SK-N-SH treated with all-trans-retinoic acid at 6 μM for 48 hours (cell line): Measurements from ENCODE around the gene PHKG1.
A peak's percentile ranks its signal among the peaks of the same experiment; 100 is the strongest.

Source experiments
- ATAC-seq: fragments of 200-7000 bp; cut with Tn5 transposase; 3 replicates; pipeline ENCODE4 v1.9.1; 2020; ENCODE audit warnings: mild to moderate bottlenecking, moderate library complexity
- ARNTL ChIP-seq: fragments of 450-650 bp; formaldehyde crosslinking; IDR thresholded peaks from 2 replicates; pipeline ENCODE4 v1.5.0; 2020; ENCODE audit warnings: low read depth, mild to moderate bottlenecking, moderate library complexity, borderline replicate concordance
- BACH2 ChIP-seq: fragments of 250-450 bp; sonication (Bioruptor Pico); IDR thresholded peaks from 2 replicates; pipeline ENCODE4 v1.9.0; 2021; ENCODE audit warnings: mild to moderate bottlenecking, borderline replicate concordance
- CREB5 ChIP-seq: fragments of 250-450 bp; sonication (Bioruptor Pico); IDR thresholded peaks from 2 replicates; pipeline ENCODE4 v1.5.1; 2020; ENCODE audit warnings: low read depth, mild to moderate bottlenecking, moderate library complexity
- CSDC2 ChIP-seq: fragments of 250-450 bp; sonication (Bioruptor Pico); IDR thresholded peaks from 2 replicates; pipeline ENCODE4 v1.5.0; 2020; ENCODE audit warnings: mild to moderate bottlenecking, moderate library complexity
- CSRNP3 ChIP-seq: fragments of 250-450 bp; sonication (Bioruptor Pico); IDR thresholded peaks from 2 replicates; pipeline ENCODE4 v1.5.1; 2021; ENCODE audit warnings: mild to moderate bottlenecking, moderate library complexity
- ESRRG ChIP-seq: fragments of 250-450 bp; sonication (Bioruptor Pico); IDR thresholded peaks from 2 replicates; pipeline ENCODE4 v1.6.1; 2021; ENCODE audit warnings: mild to moderate bottlenecking
- GLIS3 ChIP-seq: fragments of 250-450 bp; sonication (Bioruptor Pico); IDR thresholded peaks from 2 replicates; pipeline ENCODE4 v1.5.0; 2020; ENCODE audit warnings: mild to moderate bottlenecking, moderate library complexity
- ISL1 ChIP-seq: fragments of 250-450 bp; sonication (Bioruptor Pico); IDR thresholded peaks from 2 replicates; pipeline ENCODE4 v2.1.2; 2022; ENCODE audit warnings: mild to moderate bottlenecking, moderate library complexity
- OSR1 ChIP-seq: fragments of 250-450 bp; sonication (Bioruptor Pico); IDR thresholded peaks from 2 replicates; pipeline ENCODE4 v1.8.0; 2022; ENCODE audit warnings: moderate library complexity, mild to moderate bottlenecking, inconsistent platforms
- PATZ1 ChIP-seq: fragments of 250-450 bp; sonication (Bioruptor Pico); IDR thresholded peaks from 2 replicates; pipeline ENCODE4 v1.8.0; 2020; ENCODE audit warnings: mild to moderate bottlenecking, moderate library complexity, borderline replicate concordance
- POU6F1 ChIP-seq: fragments of 250-450 bp; sonication (Bioruptor Pico); IDR thresholded peaks from 2 replicates; pipeline ENCODE4 v1.8.0; 2021; ENCODE audit warnings: low read depth, mild to moderate bottlenecking, moderate library complexity, borderline replicate concordance
- PPARA ChIP-seq: fragments of 250-450 bp; sonication (Bioruptor Pico); IDR thresholded peaks from 2 replicates; pipeline ENCODE4 v1.5.0; 2020; ENCODE audit warnings: mild to moderate bottlenecking, borderline replicate concordance
- RARB ChIP-seq: fragments of 250-450 bp; sonication (Bioruptor Pico); IDR thresholded peaks from 2 replicates; pipeline ENCODE4 v1.8.0; 2021; ENCODE audit warnings: mild to moderate bottlenecking, moderate library complexity
- SNAI2 ChIP-seq: fragments of 250-450 bp; sonication (Bioruptor Pico); IDR thresholded peaks from 2 replicates; pipeline ENCODE4 v1.5.0; 2020; ENCODE audit warnings: mild to moderate bottlenecking, moderate library complexity
- TCF4 ChIP-seq: fragments of 250-450 bp; sonication (Bioruptor Pico); IDR thresholded peaks from 2 replicates; pipeline ENCODE4 v1.8.0; 2021; ENCODE audit warnings: mild to moderate bottlenecking, moderate library complexity, borderline replicate concordance
- TOX ChIP-seq: fragments of 250-450 bp; sonication (Bioruptor Pico); IDR thresholded peaks from 2 replicates; pipeline ENCODE4 v1.8.0; 2021; ENCODE audit warnings: mild to moderate bottlenecking, moderate library complexity, borderline replicate concordance
- TSHZ2 ChIP-seq: fragments of 250-450 bp; sonication (Bioruptor Pico); IDR thresholded peaks from 2 replicates; pipeline ENCODE4 v1.5.0; 2020; ENCODE audit warnings: mild to moderate bottlenecking, moderate library complexity
- ZC3H10 ChIP-seq: fragments of 250-450 bp; sonication (Bioruptor Pico); IDR thresholded peaks from 2 replicates; pipeline ENCODE4 v1.5.1; 2021; ENCODE audit warnings: mild to moderate bottlenecking, moderate library complexity
- ZFP3 ChIP-seq: fragments of 250-450 bp; sonication (Bioruptor Pico); IDR thresholded peaks from 2 replicates; pipeline ENCODE4 v1.5.0; 2020; ENCODE audit warnings: mild to moderate bottlenecking, moderate library complexity
- ZFP30 ChIP-seq: fragments of 450-650 bp; formaldehyde crosslinking; IDR thresholded peaks from 2 replicates; pipeline ENCODE4 v1.5.0; 2022; ENCODE audit warnings: mild to moderate bottlenecking, moderate library complexity
- ZNF565 ChIP-seq: fragments of 450-650 bp; formaldehyde crosslinking; conservative IDR thresholded peaks from 2 replicates; pipeline ENCODE4 v1.5.0; 2020; ENCODE audit warnings: low read depth, mild to moderate bottlenecking, moderate library complexity
- ZNF70 ChIP-seq: fragments of 450-650 bp; formaldehyde crosslinking; IDR thresholded peaks from 2 replicates; pipeline ENCODE4 v1.5.0; 2020; ENCODE audit warnings: mild to moderate bottlenecking, moderate library complexity
- ZNF8 ChIP-seq: fragments of 450-650 bp; formaldehyde crosslinking; IDR thresholded peaks from 2 replicates; pipeline ENCODE4 v1.5.0; 2020; ENCODE audit warnings: mild to moderate bottlenecking, moderate library complexity

The PHKG1 gene

GRCh38 chr7:56086761-56087160 lies 6.0 kb downstream of the PHKG1 start:
- ATAC-seq = no peak
- TF ChIP-seq RARB (CRISPR knock-in tag) (no peak), ZNF70 (CRISPR knock-in tag) (no peak), ARNTL (CRISPR knock-in tag) (no peak), SNAI2 (no peak), ZFP3 (CRISPR knock-in tag) (no peak), TSHZ2 (CRISPR knock-in tag) (no peak)

GRCh38 chr7:56083150-56083785 lies 9.5 kb downstream of the PHKG1 start:
- TF ChIP-seq BACH2 (CRISPR knock-in tag) (no peak), ARNTL (CRISPR knock-in tag) (no peak), ESRRG (no peak), POU6F1 (CRISPR knock-in tag) (no peak), ZC3H10 (CRISPR knock-in tag) (no peak), TCF4 (CRISPR knock-in tag) (peak; percentile 83), TSHZ2 (CRISPR knock-in tag) (no peak), ISL1 (CRISPR knock-in tag) (peak; percentile 47), TOX (CRISPR knock-in tag) (no peak), ZNF70 (CRISPR knock-in tag) (peak; percentile 22; the same call in 1 of the 2 replicates), CSRNP3 (CRISPR knock-in tag) (no peak), ZFP3 (CRISPR knock-in tag) (no peak), ZNF565 (CRISPR knock-in tag) (no peak), CREB5 (CRISPR knock-in tag) (no peak), ZNF8 (CRISPR knock-in tag) (no peak), GLIS3 (no peak), OSR1 (CRISPR knock-in tag) (no peak), CSDC2 (CRISPR knock-in tag) (no peak), SNAI2 (peak; percentile 39; the same call in 1 of the 2 replicates), ZFP30 (no peak), RARB (CRISPR knock-in tag) (no peak), PATZ1 (CRISPR knock-in tag) (no peak), PPARA (CRISPR knock-in tag) (no peak)
- TF ChIP-seq, all 23 proteins: peak for 4
- ATAC-seq = peak; percentile 55
